NOMO-1 treated with dmso at 0.1 percent for 144 hours (cell line): Measurements from ENCODE around the gene DNAH3.
"Not testable (repeated sequence)": the region's sequence is repeated elsewhere in the genome, so short reads cannot be mapped to it uniquely, and the experiment has no call there.

Experiments used
- DNase-seq: peaks from one replicate; lab custom pipeline; 2025; ENCODE audit not compliant: unreplicated experiment; lab: John Stamatoyannopoulos, UW

The DNAH3 gene

DNA sequence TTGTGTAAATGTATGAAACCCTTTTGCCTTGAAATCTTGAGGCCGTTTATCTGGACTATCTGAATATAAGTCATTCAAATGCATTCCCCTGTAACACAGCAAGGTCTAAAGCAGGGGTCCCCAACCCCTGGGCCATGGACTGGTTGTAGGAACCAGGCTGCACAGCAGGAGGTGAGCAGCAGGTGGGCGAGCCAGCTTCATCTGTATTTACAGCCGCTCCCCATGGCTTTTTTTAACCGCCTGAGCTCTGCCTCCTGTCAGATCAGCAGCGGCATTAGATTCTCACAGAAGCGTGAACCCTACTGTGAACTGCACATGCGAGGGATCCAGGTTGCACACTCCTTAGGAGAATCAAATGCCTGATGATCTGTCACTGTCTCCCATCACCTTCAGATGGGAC lies 24.1 kb downstream of the DNAH3 start:
- DNase-seq = no peak

- no peak for DNase-seq
Measured at GRCh38 chr16:21125191-21125590, 25.5 kb downstream of the DNAH3 start.

DNA sequence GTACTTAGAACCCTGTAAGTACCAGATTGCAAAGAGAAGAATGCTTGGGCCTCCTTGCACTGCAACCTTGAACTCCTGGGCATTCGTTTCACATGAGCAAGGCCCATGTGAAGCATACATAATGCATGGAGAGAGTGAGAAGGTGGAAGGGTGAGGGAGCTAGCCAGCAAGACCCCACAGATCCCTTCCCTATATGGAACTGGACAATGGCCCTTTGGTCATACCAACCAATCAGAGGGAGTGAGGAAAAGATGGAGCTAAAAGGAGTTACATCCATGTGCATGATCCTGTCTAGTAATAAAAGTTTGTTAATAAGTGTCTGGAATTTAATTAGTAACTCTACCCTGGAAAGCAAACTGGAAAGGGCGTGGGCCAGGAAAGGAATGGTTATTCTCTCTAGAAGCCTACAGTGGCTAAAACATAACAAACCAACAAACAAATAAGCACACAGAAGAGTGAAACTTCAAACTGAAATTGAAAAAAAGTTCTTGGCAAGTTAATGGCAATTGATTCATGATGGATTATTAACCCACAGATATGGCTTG lies 29.6 kb downstream of the DNAH3 start:
- DNase-seq = no peak

DNA sequence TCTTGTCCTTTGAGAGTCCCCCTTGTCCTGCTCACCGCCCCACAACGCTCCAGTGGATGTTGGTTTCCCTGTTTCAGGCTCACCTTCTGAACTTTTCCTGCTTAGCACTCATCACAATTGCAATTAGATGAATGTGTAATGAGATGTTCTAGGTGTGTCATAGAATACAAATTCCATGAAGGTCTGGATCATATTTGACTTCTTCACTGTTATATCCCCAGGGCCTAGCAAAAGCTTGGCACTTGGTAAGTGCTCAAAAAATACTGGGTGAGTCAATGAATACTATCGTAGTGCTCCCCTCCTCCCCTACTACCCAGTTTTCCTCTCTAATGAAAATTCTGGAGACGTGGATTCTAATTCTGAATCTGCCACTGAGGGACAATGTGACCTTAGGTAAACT lies 33.1 kb downstream of the DNAH3 start:
- no peak for DNase-seq

DNA sequence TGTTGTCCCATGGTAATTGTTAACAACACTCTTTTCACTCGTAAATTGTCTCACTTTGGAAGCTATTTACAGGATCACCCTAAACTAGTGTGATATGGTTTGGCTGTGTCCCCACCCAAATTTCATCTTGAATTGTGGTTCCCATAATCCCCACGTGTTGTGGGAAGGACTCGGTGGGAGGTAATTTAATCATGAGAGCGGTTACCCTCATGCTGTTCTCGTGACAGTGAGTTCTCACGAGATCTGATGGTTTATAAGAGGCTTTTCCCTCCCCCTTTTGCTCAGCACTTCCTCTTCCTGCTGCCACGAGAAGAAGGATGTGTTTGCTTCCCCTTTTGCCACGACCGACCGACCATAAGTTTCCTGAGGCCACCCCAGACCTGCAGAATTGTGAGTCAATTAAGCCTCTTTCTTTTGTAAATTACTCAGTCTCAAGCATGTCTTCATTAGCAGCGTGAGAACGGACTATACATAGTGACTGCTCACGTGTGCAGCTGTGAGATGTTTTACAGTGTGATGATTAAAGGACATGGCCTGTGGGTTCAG lies 34.4 kb downstream of the DNAH3 start:
- DNase-seq = peak; percentile 67

GRCh38 chr16:21115551-21115950 lies 35.1 kb downstream of the DNAH3 start:
- DNase-seq = not testable (repeated sequence)

DNA sequence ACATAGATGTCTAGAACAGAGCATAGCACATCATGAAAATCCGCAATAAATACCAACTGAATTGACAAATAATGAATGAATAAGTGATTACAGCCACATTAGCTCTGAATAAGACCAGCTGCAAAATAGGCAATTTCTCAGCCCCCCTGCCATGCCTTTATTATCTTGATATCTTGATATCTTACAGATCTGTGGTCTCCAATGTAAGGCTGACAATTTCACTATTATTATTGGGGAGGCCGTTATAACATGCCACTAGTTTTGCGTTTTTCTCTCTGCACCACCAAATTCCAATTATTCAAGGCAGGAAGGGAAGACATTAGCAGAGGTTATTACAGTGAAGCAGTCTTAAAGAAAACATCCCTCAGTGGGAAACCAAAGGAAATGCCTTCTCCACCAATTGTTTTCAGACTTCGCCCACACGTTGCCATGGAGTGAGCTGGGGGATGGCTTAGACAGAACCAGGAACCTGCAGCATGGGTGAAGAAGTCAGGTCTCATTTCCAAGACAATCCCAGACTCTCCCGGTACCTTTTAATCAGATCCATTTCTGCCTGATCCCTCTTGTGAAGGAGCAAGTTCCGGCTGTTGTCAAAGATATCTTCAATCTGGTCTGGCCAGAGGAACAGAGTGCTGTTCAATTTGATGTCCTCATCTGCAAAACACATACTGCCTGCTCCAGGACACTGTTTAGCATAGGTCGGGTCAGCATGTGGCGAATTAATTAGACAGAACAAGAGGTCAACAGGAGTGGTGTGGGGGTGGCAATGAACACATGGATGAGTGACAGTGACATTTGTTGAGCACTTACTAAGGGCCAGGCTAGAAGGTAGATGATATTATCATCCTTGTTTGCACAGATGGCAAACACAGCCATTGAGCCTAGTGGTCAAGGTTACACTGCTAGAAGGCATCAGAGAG lies 46.4 kb downstream of the DNAH3 start:
- DNase-seq = no peak

DNA sequence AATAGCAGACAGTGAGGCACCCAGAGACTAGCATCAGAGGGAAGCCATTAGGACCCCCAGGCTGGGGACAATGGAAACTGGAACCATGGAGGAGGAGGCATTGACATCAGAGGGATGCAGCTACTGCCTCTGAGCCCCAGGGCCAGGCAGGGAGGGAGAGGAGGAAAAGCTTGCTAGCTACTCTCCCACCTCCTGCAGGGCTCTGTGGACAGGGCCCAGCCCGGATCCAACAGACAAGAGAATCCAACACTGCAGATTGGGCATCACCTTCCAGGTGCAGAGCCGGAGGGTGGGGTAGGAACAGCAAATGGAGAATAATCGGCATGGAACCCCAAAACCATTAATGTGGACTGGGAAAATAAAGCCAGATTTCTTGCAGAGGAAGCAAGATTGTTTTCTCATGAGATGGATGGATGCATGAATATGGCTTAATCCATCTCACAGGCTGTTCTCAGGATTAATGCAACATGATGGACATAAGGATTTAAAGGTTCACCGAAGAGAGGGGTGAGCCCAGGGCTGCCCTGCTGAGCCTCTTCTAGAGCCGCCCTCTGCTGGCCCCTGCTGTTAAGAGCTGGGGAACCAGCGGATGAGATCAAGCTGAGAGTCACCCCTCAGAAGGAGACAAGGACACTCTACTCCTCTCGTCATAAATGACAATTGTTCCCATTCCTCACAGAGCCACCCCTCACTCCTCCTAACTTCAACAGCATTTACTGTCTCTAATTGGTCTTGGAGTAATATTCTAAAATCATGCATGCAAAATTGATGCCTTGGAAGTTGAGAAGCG lies 48.8 kb downstream of the DNAH3 start:
- no peak for DNase-seq

DNA sequence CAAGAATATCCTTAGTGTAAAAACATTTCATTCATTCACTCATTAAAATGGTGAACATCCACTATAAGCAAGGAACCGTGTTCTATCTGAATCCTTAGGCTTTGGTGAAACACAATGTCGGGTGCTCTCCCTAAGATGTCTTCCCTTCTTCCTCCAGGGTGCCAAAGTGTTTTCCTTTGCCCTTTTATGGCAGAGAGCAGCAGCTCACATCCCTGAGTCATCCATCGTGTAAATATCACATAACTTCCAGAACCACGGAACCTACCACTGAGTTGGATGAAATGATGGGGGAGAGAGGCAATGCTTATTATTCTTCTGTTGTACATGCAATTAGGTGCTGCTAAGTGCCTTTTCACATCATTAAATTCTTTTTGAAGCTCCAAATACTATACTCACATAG lies 50.2 kb downstream of the DNAH3 start:
- no peak for DNase-seq

DNA sequence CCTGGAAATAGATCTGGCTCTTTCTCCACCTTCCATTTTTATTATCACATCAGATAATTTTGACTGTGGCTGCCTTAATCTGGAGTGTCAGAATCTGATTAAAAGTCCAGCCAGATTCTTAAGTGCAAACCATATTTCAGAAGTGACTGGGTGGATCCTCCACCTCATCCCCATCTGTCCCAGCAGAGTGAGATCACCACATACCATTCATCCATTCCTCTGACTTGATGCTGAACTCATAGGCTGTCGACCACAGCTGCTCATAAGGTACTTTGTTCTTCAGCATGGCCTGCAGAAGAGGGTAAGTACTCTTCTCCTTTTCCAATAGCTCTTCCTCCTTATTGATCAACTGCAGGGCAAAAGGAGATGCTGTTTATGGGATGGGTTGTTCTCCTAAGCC lies 53.5 kb downstream of the DNAH3 start:
- DNase-seq = no peak

DNA sequence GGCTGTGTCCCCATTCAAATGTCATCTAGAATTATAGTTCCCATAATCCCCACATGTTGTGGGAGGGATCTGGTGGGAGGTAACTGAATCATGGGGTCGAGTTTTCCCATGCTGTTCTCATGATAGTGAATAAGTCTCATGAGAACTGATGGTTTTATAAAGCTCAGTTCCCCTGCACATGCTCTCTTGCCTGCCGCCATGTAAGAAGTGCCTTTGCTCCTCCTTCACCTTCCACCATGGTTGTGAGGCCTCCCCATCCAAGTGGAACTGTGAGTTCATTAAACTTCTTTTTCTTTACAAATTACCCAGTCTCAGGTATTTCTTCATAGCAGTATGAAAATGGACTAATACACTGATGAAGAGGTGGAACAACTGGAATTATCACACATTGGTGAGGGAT lies 55.9 kb downstream of the DNAH3 start:
- DNase-seq = not testable (repeated sequence)

DNA sequence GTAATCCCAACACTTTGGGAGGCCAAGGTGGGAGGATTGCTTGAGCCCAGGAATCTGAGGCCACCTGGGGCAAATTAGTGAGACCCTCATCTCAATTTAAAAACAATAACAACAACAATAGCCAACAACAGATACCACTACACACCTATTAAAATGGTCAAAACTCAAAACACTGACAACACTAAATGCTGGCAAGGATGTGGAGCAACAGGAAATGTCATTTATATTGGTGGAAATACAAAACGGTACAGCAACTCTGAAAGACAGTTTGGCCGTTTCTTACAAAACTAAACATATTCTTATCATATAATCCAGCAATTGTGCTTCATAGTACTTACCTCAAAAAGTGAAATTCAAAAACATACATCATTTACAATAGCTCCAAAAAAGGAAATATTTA lies 57.7 kb downstream of the DNAH3 start:
- DNase-seq = no peak

DNA sequence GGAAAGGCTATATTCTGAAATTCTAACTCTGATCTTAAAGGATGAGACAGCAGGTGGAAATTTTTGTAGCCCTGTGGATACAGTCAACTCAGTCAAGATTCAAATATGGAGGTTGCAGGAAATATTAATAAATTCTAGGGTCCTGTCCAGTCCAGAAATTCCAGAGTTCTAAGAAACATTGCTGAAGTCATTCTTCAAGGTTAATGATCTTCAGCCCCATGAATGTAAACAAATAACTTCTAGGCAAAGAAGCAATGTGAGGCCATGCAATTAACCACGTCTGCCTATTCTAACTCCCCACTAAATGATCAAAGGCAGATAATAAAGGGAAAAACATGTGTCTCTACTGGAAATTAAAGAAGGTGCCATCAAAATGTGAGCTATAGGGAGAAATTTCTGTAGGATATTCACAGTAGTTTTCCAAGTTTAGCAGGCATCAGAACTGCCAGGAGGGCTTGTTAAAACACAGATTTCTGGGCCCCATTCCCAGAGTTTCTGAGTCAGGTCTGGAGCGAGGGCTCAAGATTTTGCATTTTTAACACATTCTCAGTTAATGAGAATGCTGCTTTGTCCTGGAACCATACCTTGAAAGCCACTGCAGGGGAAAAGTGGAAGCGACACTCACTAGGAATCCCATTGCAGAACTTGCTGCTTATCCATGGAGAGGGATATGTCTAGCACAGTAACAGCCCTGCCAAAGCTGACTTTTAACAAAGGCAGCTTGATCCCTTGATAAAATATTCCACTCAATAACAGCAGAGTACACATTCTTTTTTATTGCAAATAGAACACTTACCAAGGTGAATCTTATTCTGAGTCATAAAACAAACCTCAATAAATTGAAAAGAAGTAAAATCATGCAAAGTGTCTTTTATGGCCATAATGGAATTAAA lies 61.8 kb downstream of the DNAH3 start:
- DNase-seq = no peak

DNA sequence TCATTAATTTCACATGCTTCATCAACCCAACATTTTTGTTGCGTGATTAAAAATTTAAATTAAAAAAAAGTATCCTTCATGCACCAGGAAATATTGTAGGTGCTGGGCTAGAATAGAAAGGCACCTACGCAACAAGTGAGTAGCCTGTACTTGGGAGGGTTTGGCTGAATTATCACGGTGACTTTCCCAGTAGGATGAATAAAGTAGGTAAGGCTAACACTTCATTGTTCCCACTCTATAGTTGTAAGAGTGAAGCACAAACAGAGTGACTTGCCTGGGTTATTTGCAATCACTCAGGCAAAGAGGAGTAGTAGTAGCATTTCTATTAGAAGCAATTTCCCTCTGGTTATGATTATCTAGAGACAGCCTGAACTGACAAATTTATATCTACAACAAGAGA lies 62.5 kb downstream of the DNAH3 start:
- DNase-seq = no peak

DNA sequence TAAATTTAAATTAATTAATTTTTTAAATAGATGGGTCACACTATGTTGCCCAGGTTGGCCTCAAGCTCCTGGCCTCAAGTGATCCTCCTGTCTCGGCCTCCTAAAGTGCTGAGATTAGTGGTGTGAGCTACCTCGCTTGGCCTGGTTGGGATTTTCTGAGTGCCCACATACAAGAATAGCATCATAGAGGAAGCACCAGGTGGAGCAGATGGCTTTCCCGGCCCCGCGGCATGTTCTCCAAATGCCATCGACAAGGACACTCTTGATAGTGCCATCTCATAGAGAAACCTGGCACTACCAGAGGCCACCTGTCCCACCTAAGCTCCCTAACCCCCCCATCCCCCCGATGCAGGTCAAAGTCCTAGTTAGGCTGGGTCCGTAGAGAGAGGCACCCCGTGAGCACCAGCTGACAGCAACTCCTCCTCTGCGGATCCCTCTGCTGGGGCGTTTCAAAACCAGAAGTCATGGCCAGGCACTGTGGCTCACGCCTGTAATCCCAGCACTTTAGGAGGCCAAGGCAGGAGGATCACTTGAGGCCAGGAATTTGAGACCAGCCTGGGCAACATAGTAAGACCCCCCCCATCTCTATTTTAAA lies 65.9 kb downstream of the DNAH3 start:
- DNase-seq = no peak

DNA sequence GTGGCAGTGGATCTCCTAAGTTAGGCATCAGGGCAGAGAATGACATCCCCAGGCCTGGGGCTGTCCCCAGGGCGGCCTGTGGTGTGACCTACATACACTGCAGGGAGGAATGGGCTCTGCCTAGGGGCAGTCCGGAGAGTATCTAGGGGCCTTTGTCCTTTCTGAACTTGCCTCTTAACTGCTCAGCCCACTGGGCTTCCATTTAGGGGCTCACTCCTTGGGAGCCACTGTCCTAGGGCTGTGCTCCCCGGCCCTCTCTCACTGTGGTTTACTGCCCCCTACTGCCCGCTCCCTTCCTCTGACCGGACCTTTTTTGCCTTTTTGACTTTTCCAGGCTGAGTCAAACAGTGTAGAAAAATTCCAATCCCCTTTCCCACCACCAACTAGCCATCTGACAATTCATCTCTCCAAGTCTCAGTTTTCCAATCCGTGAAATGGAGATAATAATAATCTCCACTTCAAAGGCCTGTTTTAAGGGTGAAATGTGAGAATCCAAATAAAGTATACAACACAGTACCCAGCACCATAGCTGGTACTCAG lies 66.8 kb downstream of the DNAH3 start:
- DNase-seq = no peak

GRCh38 chr16:21081329-21081728 lies 69.3 kb downstream of the DNAH3 start:
- no peak for DNase-seq

DNA sequence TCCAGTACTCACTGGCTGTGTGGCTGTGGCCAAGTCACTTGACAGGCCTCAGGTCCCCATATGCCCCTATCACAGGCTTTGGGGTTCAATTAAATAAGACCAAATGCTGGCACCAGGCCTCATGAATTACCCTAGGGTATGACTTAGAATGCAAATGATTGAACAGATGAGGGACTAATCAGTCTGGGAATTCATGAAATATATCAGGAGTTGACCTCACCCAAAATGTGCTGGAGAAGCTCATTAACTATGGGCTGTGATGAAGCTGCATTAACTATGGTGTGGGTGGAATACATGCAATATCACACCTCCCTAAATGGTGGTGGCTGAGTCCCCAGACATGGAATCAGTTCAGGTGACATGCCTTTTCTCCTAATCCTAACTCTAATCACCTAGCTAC lies 72.1 kb downstream of the DNAH3 start:
- no peak for DNase-seq

DNA sequence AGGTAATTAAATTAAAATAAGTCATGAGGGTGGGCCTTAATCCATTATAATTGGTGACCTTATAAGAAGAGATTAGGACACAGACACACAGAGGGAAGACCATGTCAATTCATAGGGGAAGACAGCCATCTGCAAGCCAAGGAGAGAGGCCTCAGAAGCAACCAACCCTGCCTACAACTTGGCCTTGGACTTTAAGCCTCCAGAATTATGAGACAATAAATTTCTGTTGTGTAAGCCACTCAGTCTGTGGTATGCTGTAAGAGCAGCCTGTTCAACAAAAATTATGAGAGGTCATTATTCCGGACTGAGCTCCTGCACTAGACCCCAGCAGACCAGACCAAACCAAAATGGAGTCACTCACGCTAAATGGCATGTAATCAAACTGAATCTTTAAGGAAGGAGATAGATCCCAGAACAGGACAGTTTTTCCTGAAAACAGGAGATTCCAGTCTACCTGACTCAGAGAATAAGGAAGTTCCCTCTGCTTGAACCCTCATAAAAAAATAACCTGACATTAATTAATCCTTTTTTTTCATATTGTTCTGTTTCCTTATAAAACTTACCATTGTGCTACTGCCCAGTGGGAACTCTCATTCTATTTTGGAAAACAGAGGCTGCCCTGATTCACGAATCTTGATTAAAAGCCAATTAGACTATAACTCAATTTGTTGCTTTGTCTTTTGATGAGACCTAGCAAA lies 74.3 kb downstream of the DNAH3 start:
- peak; percentile 15 for DNase-seq
